Activated CD8-positive, alpha-beta T cell treated with anti-CD3 and anti-CD28 coated beads for 36 hours (primary cell): ENCODE results near the gene SBK2. TPM values are rescaled to one million over a fixed set of nuclear protein-coding genes. Genes with fewer than 3 reads are reported as not detected.
A peak's percentile ranks its signal among the peaks of the same experiment; 100 is the strongest.
"Not testable (repeated sequence)": the region's sequence is repeated elsewhere in the genome, so short reads cannot be mapped to it uniquely, and the experiment has no call there.

Experiments used
- ATAC-seq: fragments of 200-7000 bp; cut with Tn5 transposase; one replicate; pipeline ENCODE4 v1.10.0; 2021; ENCODE audit warnings: mild to moderate bottlenecking, moderate library complexity
- CTCF ChIA-PET: fragments of 350-600 bp; sonication (Branson Sonifier 250); formaldehyde crosslinking; loops from one replicate; lab custom pipeline; 2021; ENCODE audit warnings: antibody characterized with exemption; lab: Charles Lee
- POLR2A ChIA-PET: fragments of 350-600 bp; sonication (Branson Sonifier 250); formaldehyde crosslinking; loops from one replicate; lab custom pipeline; 2021; ENCODE audit warnings: antibody characterized with exemption; lab: Charles Lee
- DNase-seq: peaks from one replicate; pipeline ENCODE4 v3.0.0-alpha.2; 2020
- H3K27ac Mint-ChIP-seq: one replicate; pipeline ENCODE4 v1.8.0; 2021; ENCODE audit warnings: mild to moderate bottlenecking, mixed read lengths
- H3K27me3 Mint-ChIP-seq: one replicate; pipeline ENCODE4 v1.8.0; 2021; ENCODE audit warnings: mixed read lengths
- H3K36me3 Mint-ChIP-seq: one replicate; pipeline ENCODE4 v1.8.0; 2021; ENCODE audit warnings: low read depth, mixed read lengths
- H3K4me1 Mint-ChIP-seq: one replicate; pipeline ENCODE4 v1.8.0; 2021; ENCODE audit warnings: low read depth, mixed read lengths
- H3K4me3 Mint-ChIP-seq: one replicate; pipeline ENCODE4 v1.8.0; 2021; ENCODE audit warnings: mild to moderate bottlenecking, moderate library complexity, mixed read lengths
- H3K9me3 Mint-ChIP-seq: one replicate; pipeline ENCODE4 v1.8.0; 2021; ENCODE audit warnings: mixed read lengths
- CTCF ChIP-seq: fragments of 200-600 bp; IDR thresholded peaks from one replicate; pipeline ENCODE4 v1.8.0; 2022; ENCODE audit warnings: antibody characterized with exemption, mild to moderate bottlenecking
- intact Hi-C: fragments of 100-400 bp; cut with micrococcal nuclease; formaldehyde crosslinking; loops from one replicate; pipeline ENCODE4 v1.10.0; 2022
- total RNA-seq, 2 experiments: library from RNA; stranded (reverse); gene quantifications; one replicate each; pipeline ENCODE4 v1.2.3, GENCODE V29; 2021

Gene SBK2
- total RNA-seq, 2 experiments from 2014 or later, result not detected

- ATAC-seq (no peak), DNase-seq (no peak)
- CTCF ChIA-PET, result no interaction called here
- H3K4me3 Mint-ChIP-seq, result peak overlapping the region; percentile 87
- H3K27ac Mint-ChIP-seq, result peak overlapping the region; percentile 89
- intact Hi-C loops, result no loop called here
- POLR2A ChIA-PET, result no interaction called here
- peaks cover 3% of the 10 kb centered on the region for H3K9me3 Mint-ChIP-seq
- H3K36me3 Mint-ChIP-seq, result peaks cover 18% of the 10 kb centered on the region
- H3K4me1 Mint-ChIP-seq, result peaks cover 19% of the 10 kb centered on the region
- no peak for TF ChIP-seq CTCF
- H3K27me3 Mint-ChIP-seq, result no peaks in the 10 kb centered on the region
Measured at GRCh38 chr19:55578761-55579747, 42.1 kb upstream of the SBK2 start.

- ATAC-seq, result no peak
- TF ChIP-seq CTCF, result no peak
- no peak overlapping the region for H3K27ac Mint-ChIP-seq
- ChIA-PET POLR2A (no interaction called here), CTCF (no interaction called here)
- H3K9me3 Mint-ChIP-seq, result peaks cover 3% of the 10 kb centered on the region
- H3K4me3 Mint-ChIP-seq, result no peak overlapping the region
- peaks cover 19% of the 10 kb centered on the region for H3K4me1 Mint-ChIP-seq
- peaks cover 18% of the 10 kb centered on the region for H3K36me3 Mint-ChIP-seq
- DNase-seq, result no peak
- no peaks in the 10 kb centered on the region for H3K27me3 Mint-ChIP-seq
- intact Hi-C loops, result no loop called here
Measured at GRCh38 chr19:55578031-55578760, 41.3 kb upstream of the SBK2 start.

GRCh38 chr19:55576746-55577145 is 39.8 kb upstream of the SBK2 start:
- H3K27me3 Mint-ChIP-seq, result peaks cover 1% of the 10 kb centered on the region
- no peak for TF ChIP-seq CTCF
- H3K4me3 Mint-ChIP-seq, result no peak overlapping the region
- H3K27ac Mint-ChIP-seq, result no peak overlapping the region
- H3K4me1 Mint-ChIP-seq, result peaks cover 13% of the 10 kb centered on the region
- ATAC-seq, result no peak
- ChIA-PET CTCF (no interaction called here), POLR2A (no interaction called here)
- DNase-seq, result no peak
- intact Hi-C loops, result no loop called here
- peaks cover 3% of the 10 kb centered on the region for H3K9me3 Mint-ChIP-seq
- H3K36me3 Mint-ChIP-seq, result peaks cover 18% of the 10 kb centered on the region

DNA sequence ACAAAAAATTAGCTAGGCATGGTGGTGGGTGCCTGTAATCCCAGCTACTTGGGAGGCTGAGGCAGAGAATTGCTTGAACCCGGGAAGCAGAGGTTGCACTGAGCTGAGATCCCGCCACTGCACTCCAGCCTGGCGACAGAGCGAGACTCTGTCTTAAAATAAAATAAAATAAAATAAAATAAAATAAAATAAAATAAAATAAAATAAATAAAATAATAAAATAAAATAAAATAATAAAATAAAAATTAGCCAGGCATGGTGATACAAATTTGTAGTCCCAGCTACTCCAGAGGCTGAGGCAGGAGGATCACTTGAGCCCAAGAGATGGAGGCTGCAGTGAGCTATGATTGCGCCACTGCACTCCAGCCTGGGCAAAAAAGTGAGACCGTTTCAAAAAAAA is 37.0 kb upstream of the SBK2 start:
- CTCF ChIA-PET, result interaction anchor here (0.7 to 0.9 kb wide), 3 partner anchors 33 to 70 kb away, joined by 3 read pairs; no protein-coding TSS in a partner anchor
- H3K9me3 Mint-ChIP-seq, DNase-seq, H3K4me1 Mint-ChIP-seq, POLR2A ChIA-PET, H3K4me3 Mint-ChIP-seq, intact Hi-C loops, H3K27ac Mint-ChIP-seq, H3K27me3 Mint-ChIP-seq, ATAC-seq: not testable (repeated sequence)
- H3K36me3 Mint-ChIP-seq, result peaks cover 12% of the 10 kb centered on the region

GRCh38 chr19:55569477-55569876 is 32.5 kb upstream of the SBK2 start:
- H3K4me3 Mint-ChIP-seq, H3K9me3 Mint-ChIP-seq, H3K36me3 Mint-ChIP-seq, intact Hi-C loops, H3K27me3 Mint-ChIP-seq, H3K4me1 Mint-ChIP-seq, H3K27ac Mint-ChIP-seq, POLR2A ChIA-PET, ATAC-seq, DNase-seq: not testable (repeated sequence)
- CTCF ChIA-PET, result interaction anchor here (2.4 kb wide), 1 partner anchor 37 kb away, joined by 7 read pairs; no protein-coding TSS in a partner anchor
